SK-N-SH (cell line): ENCODE results near the gene NT5DC3. TPM values are rescaled to one million over a fixed set of nuclear protein-coding genes. Genes with fewer than 3 reads are reported as not detected.

Experiments
- CTCF ChIA-PET: fragments of 300-600, 350-600 bp; formaldehyde crosslinking; extraction: SDS; loops from one replicate; lab custom pipeline; 2021; lab: Yijun Ruan, JAX
- POLR2A ChIA-PET: fragments of 350-600 bp; sonication (Branson Sonifier 250); formaldehyde crosslinking; extraction: SDS; loops from one replicate; lab custom pipeline; 2020; ENCODE audit warnings: antibody characterized with exemption, inconsistent platforms; lab: Yijun Ruan, JAX
- DNase-seq: peaks from one replicate; pipeline ENCODE4 v3.0.0; 2012
- H2AFZ ChIP-seq: fragments of 200-600 bp; sonication (generic); 2 replicates; pipeline ENCODE4 v1.8.1; 2016; ENCODE audit warnings: antibody characterized with exemption, mild to moderate bottlenecking, low read depth
- H3F3A ChIP-seq: fragments of 200-600 bp; sonication (generic); replicated peaks from 2 replicates; pipeline ENCODE3; 2016; ENCODE audit warnings: antibody characterized with exemption, mild to moderate bottlenecking; ENCODE audit not compliant: insufficient read depth
- H3K27ac ChIP-seq, 2 experiments: fragments of 200-500 bp in 1 of 2; fragments of 200-600 bp in 1 of 2; sonication (Bioruptor generic) in 1 of 2; sonication (generic), shearing (Covaris generic) in 1 of 2; 2 replicates each; pipeline versions ENCODE4 v1.5.1 to v1.6.1; 2014 to 2016; ENCODE audit warnings: low read depth in 2 of 2, inconsistent platforms in 1 of 2, low read length in 1 of 2, mild to moderate bottlenecking in 1 of 2, mixed read lengths in 1 of 2
- H3K27me3 ChIP-seq: fragments of 200-600 bp; sonication (generic), shearing (Covaris generic); 2 replicates; pipeline ENCODE4 v1.6.1; 2016; ENCODE audit warnings: mixed run types; ENCODE audit not compliant: insufficient read depth
- H3K36me3 ChIP-seq, 2 experiments: fragments of 200-500 bp in 1 of 2; fragments of 200-600 bp in 1 of 2; sonication (Bioruptor generic) in 1 of 2; sonication (generic) in 1 of 2; replicated peaks in 1 of 2; 2 replicates each; pipeline versions ENCODE3 to v1.5.1; 2014 to 2016; ENCODE audit warnings: low read length in 1 of 2, mild to moderate bottlenecking in 1 of 2; ENCODE audit not compliant: insufficient read depth in 2 of 2, control insufficient read depth in 1 of 2
- H3K4me1 ChIP-seq, 2 experiments: fragments of 200-500 bp in 1 of 2; fragments of 200-600 bp in 1 of 2; sonication (Bioruptor generic) in 1 of 2; sonication (generic), shearing (Covaris generic) in 1 of 2; 2 replicates each; pipeline versions ENCODE4 v1.5.1 to v1.6.1; 2014 to 2016; ENCODE audit warnings: low read depth in 1 of 2, low read length in 1 of 2, mixed run types in 1 of 2; ENCODE audit not compliant: insufficient read depth in 2 of 2, control insufficient read depth in 1 of 2
- H3K4me2 ChIP-seq: fragments of 200-600 bp; sonication (generic), shearing (Covaris generic); 2 replicates; pipeline ENCODE4 v1.6.1; 2017; ENCODE audit warnings: mixed run types
- H3K4me3 ChIP-seq, 2 experiments: fragments of 200-500 bp in 1 of 2; fragments of 200-600 bp in 1 of 2; sonication (Bioruptor generic) in 1 of 2; sonication (generic), shearing (Covaris generic) in 1 of 2; 2 replicates each; pipeline versions ENCODE4 v1.5.1 to v1.8.1; 2014 to 2016; ENCODE audit warnings: low read depth in 2 of 2, inconsistent platforms in 1 of 2, low read length in 1 of 2, mild to moderate bottlenecking in 1 of 2, mixed read lengths in 1 of 2, moderate library complexity in 1 of 2
- H3K79me2 ChIP-seq: fragments of 200-600 bp; sonication (generic); 2 replicates; pipeline ENCODE4 v1.8.1; 2017; ENCODE audit warnings: mild to moderate bottlenecking; ENCODE audit not compliant: insufficient read depth
- H3K9ac ChIP-seq: fragments of 200-600 bp; sonication (generic); 2 replicates; pipeline ENCODE4 v1.6.1; 2017; ENCODE audit warnings: mixed run types
- H3K9me2 ChIP-seq: fragments of 200-600 bp; sonication (generic); 2 replicates; pipeline ENCODE4 v1.6.1; 2017; ENCODE audit warnings: mixed run types
- H3K9me3 ChIP-seq: fragments of 200-600 bp; sonication (generic); 2 replicates; pipeline ENCODE4 v1.6.1; 2017; ENCODE audit warnings: mixed run types, mild to moderate bottlenecking, moderate library complexity
- H4K20me1 ChIP-seq: fragments of 200-600 bp; sonication (generic); 2 replicates; pipeline ENCODE4 v1.6.1; 2017; ENCODE audit warnings: mild to moderate bottlenecking, mixed run types; ENCODE audit not compliant: insufficient read depth
- ELF1 ChIP-seq: IDR thresholded peaks from 2 replicates; pipeline ENCODE4 v1.4.0; 2012
- EP300 ChIP-seq, 2 experiments: IDR thresholded peaks; 2 replicates each; pipeline versions ENCODE4 v1.4.0 to v1.6.1; 2012; ENCODE audit warnings: borderline replicate concordance in 1 of 2, low read depth in 1 of 2, low read length in 1 of 2
- FOXJ3 ChIP-seq: sonication (generic); formaldehyde crosslinking; IDR thresholded peaks from 2 replicates; pipeline ENCODE4 v1.5.1; 2020; ENCODE audit warnings: mild to moderate bottlenecking, missing genetic modification reagents
- FOXM1 ChIP-seq: IDR thresholded peaks from 2 replicates; pipeline ENCODE4 v1.4.0; 2012; ENCODE audit warnings: low read depth, mild to moderate bottlenecking
- IRF3 ChIP-seq: fragments of 150-350 bp; IDR thresholded peaks from 2 replicates; pipeline ENCODE4 v1.6.1; 2016; ENCODE audit warnings: mild to moderate bottlenecking, low read depth, low read length
- JUND ChIP-seq: IDR thresholded peaks from 2 replicates; pipeline ENCODE4 v1.4.0; 2012
- MEF2A ChIP-seq: IDR thresholded peaks from 2 replicates; pipeline ENCODE4 v1.4.0; 2012; ENCODE audit warnings: low read depth, borderline replicate concordance
- MXI1 ChIP-seq: IDR thresholded peaks from 2 replicates; pipeline ENCODE4 v1.6.1; 2012; ENCODE audit warnings: mild to moderate bottlenecking, low read depth, low read length, improper control_type of control experiment
- NFIC ChIP-seq: IDR thresholded peaks from 2 replicates; pipeline ENCODE4 v1.4.0; 2012; ENCODE audit warnings: borderline replicate concordance
- PBX3 ChIP-seq: IDR thresholded peaks from 2 replicates; pipeline ENCODE4; 2012
- POLR2AphosphoS5 ChIP-seq: IDR thresholded peaks from 2 replicates; pipeline ENCODE4 v1.6.1; 2012; ENCODE audit warnings: low read depth, low read length
- RAD21 ChIP-seq: IDR thresholded peaks from 2 replicates; pipeline ENCODE4 v1.6.1; 2012; ENCODE audit warnings: mild to moderate bottlenecking, low read length
- RFX5 ChIP-seq: IDR thresholded peaks from 2 replicates; pipeline ENCODE4 v1.6.1; 2012; ENCODE audit warnings: mild to moderate bottlenecking, improper control_type of control experiment, low read length
- SMC3 ChIP-seq: IDR thresholded peaks from 2 replicates; pipeline ENCODE4 v1.6.1; 2012; ENCODE audit warnings: low read depth, low read length, improper control_type of control experiment
- TCF12 ChIP-seq: IDR thresholded peaks from 2 replicates; pipeline ENCODE4 v1.4.0; 2012
- USF1 ChIP-seq: IDR thresholded peaks from 2 replicates; pipeline ENCODE4 v1.4.0; 2012; ENCODE audit warnings: low read depth, borderline replicate concordance
- USF2 ChIP-seq: fragments of 150-350 bp; IDR thresholded peaks from 2 replicates; pipeline ENCODE4 v1.6.1; 2017; ENCODE audit warnings: antibody characterized with exemption, low read length, low read depth, borderline replicate concordance
- ZBTB33 ChIP-seq: IDR thresholded peaks from 2 replicates; pipeline ENCODE4 v1.4.0; 2012; ENCODE audit warnings: low read depth, borderline replicate concordance
- WGBS: methylation state at CpG from one replicate; pipeline ENCODE4 v1.1.6; 2017; ENCODE audit warnings: low lambda C conversion rate; 5-methylcytosine and 5-hydroxymethylcytosine counted together
- polyA plus RNA-seq, 3 experiments: library from polyadenylated mRNA; depleted of rRNA; stranded (reverse); fragments of >200 nt; gene quantifications; 2 replicates each; pipeline ENCODE4 v1.2.3, GENCODE V29; 2012
- TF ChIP-seq, protein P1 (sequence below): IDR thresholded peaks from 2 replicates; pipeline ENCODE4 v1.6.1; 2012; ENCODE audit warnings: mild to moderate bottlenecking, low read depth, low read length, moderate library complexity

NT5DC3 gene
- polyA plus RNA-seq, 1 of the 3 experiments (the other 2 are of a cell fraction), result 11.0 TPM

DNA sequence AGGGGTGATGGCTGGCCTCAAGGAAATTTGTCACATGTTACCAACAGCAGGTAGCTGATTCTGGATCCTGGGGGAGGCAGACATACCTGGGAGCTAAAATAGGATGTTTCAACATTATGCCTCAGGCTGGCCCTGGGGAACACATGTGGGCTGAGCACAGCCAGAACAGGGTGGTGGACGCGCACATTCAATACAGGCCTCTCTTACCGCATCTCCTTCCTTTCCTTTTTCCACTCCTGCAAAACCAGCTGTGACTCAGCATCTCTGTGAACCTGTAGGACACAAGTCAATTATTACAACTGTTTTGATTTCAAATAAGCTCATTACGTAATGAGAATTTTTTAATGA lies 61.0 kb downstream of the NT5DC3 start (continued):
- TF ChIP-seq, protein P1, sequence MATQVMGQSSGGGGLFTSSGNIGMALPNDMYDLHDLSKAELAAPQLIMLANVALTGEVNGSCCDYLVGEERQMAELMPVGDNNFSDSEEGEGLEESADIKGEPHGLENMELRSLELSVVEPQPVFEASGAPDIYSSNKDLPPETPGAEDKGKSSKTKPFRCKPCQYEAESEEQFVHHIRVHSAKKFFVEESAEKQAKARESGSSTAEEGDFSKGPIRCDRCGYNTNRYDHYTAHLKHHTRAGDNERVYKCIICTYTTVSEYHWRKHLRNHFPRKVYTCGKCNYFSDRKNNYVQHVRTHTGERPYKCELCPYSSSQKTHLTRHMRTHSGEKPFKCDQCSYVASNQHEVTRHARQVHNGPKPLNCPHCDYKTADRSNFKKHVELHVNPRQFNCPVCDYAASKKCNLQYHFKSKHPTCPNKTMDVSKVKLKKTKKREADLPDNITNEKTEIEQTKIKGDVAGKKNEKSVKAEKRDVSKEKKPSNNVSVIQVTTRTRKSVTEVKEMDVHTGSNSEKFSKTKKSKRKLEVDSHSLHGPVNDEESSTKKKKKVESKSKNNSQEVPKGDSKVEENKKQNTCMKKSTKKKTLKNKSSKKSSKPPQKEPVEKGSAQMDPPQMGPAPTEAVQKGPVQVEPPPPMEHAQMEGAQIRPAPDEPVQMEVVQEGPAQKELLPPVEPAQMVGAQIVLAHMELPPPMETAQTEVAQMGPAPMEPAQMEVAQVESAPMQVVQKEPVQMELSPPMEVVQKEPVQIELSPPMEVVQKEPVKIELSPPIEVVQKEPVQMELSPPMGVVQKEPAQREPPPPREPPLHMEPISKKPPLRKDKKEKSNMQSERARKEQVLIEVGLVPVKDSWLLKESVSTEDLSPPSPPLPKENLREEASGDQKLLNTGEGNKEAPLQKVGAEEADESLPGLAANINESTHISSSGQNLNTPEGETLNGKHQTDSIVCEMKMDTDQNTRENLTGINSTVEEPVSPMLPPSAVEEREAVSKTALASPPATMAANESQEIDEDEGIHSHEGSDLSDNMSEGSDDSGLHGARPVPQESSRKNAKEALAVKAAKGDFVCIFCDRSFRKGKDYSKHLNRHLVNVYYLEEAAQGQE, result no peak
- TF ChIP-seq USF1 (no peak), RAD21 (no peak), USF2 (no peak), FOXM1 (no peak), POLR2AphosphoS5 (no peak), ZBTB33 (no peak), TCF12 (no peak), ELF1 (no peak), NFIC (no peak)
- TF ChIP-seq, all 33 proteins: peak for 0

DNA sequence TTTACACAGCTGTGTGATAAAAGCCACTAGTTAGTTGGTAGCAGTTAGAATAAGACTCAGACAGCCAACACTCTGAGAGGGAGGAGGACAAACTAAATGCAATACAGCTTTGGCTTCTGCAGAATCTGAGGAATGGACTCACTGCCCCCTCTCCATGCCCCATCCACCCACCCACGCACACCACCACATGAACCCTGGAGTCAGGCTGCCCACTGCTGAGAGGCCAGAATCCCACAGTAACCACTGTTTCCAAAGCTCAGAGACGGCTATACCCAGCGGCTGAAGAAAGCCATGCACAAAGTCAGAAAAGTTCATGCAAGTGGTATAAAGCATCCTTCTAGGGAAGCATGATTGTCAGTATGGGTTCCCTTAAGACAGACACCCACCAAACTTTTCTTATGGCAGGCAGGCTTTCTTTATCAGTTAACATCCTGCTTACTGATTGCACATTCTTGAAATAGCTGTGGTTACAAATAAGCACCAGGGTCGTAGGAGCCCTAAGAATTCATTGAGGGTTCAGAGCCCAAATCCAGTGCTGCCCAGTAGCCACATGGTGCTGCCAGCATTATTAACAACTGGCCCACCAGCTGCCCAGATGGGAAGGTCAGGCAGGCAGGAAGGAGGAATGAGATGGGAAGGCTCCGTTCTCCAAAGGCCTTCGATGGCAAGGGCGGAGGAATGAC lies 61.5 kb downstream of the NT5DC3 start:
- H3K4me1 ChIP-seq, result no peaks in the 10 kb centered on the region; a peak in 1 of 4 replicates
- 89% methylated on average over 7 of the region's 7 CpGs for WGBS
- no peaks in the 10 kb centered on the region for H3K79me2 ChIP-seq
- no peaks in the 10 kb centered on the region for H3F3A ChIP-seq
- no peak overlapping the region for H3K9ac ChIP-seq
- no peaks in the 10 kb centered on the region for H3K9me3 ChIP-seq
- H3K27me3 ChIP-seq, result no peaks in the 10 kb centered on the region
- peaks cover 30 to 54% of the 10 kb centered on the region in 2 experiments for H3K36me3 ChIP-seq
- H3K27ac ChIP-seq, result no peak overlapping the region
- H3K4me2 ChIP-seq, result no peak overlapping the region
- ChIA-PET POLR2A (no interaction called here), CTCF (no interaction called here)
- no peaks in the 10 kb centered on the region for H3K9me2 ChIP-seq
- H4K20me1 ChIP-seq, result no peaks in the 10 kb centered on the region
- H2AFZ ChIP-seq, result no peak overlapping the region
- H3K4me3 ChIP-seq, result no peak overlapping the region
- no peak for DNase-seq
- TF ChIP-seq EP300 (IDR thresholded peaks at IDR 0.05; ENCODE audit: borderline replicate concordance in 1 of 2, low read depth in 1 of 2, low read length in 1 of 2), result no peak
- TF ChIP-seq JUND, result no peak
- no peak for TF ChIP-seq FOXJ3 (CRISPR knock-in tag)
- TF ChIP-seq POLR2AphosphoS5, result no peak
- TF ChIP-seq RFX5, result no peak
- TF ChIP-seq FOXM1, result no peak
- TF ChIP-seq NFIC, result no peak
- no peak for TF ChIP-seq TCF12
- no peak for TF ChIP-seq MXI1
- no peak for TF ChIP-seq ELF1
- no peak for TF ChIP-seq IRF3
- no peak for TF ChIP-seq MEF2A
- no peak for TF ChIP-seq PBX3
- TF ChIP-seq ZBTB33, result no peak
- no peak for TF ChIP-seq SMC3
